Fibroblast of lung (primary cell): Measurements from ENCODE around the gene CYP2W1.

Experiments used
- EZH2 ChIP-seq: IDR thresholded peaks from 2 replicates; pipeline ENCODE4 v1.5.1; 2012; ENCODE audit warnings: low read length, control low read depth, mild to moderate bottlenecking; ENCODE audit errors: missing control alignments
- TF ChIP-seq, protein P1 (sequence below), 2 donors: IDR thresholded peaks in 1 of 2; conservative IDR thresholded peaks in 1 of 2; 1 replicate in 1 of 2; 2 replicates in 1 of 2; pipeline ENCODE4 v1.5.1; 2011 to 2012; ENCODE audit warnings: low read length in 2 of 2, control low read depth in 1 of 2, inconsistent platforms in 1 of 2, low read depth in 1 of 2, mild to moderate bottlenecking in 1 of 2

DNA sequence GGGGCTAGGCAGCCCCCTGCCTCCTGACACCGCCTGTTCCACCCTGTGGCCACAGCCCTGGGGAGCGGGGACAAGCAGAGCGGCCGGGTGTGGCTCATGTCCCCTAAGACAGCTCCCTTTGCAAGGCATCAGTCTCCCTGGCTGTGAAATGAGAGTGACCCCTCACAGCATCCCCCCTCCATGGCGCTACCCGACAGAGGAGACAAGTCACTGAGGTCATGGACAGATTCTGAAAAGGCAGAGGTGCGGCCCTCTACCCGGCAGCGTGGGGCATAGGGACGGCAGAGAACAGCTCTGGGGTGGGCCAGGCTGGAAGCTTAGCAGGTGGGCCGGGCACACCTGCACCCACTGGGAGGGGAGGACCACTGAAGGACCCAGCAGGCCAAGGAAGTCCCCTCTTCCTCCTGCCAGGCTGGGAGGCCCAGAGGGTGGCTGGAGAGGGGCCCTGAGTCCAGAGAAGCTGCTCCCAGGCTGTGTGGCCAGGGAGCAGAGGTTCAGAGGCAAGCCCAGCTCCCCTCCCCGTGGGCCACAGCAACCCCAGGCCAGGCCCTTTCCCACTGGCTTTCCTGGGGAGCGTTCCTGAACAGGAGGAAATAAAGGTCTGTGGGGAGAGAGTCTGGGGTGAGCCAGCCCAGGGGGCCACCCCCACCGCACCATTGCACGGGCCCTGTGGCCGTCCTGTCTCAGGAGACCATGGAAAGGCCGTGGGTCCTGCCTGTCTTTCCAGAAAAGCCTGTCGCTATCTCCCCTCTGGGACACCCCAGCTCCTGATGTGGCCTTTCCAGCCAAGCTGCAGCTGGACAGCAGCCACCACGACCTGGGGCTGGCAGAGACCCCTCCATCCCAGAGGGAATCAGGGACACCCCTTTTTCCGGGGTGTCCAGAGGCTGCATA lies 30.2 kb upstream of the CYP2W1 start:
- TF ChIP-seq, protein P1, sequence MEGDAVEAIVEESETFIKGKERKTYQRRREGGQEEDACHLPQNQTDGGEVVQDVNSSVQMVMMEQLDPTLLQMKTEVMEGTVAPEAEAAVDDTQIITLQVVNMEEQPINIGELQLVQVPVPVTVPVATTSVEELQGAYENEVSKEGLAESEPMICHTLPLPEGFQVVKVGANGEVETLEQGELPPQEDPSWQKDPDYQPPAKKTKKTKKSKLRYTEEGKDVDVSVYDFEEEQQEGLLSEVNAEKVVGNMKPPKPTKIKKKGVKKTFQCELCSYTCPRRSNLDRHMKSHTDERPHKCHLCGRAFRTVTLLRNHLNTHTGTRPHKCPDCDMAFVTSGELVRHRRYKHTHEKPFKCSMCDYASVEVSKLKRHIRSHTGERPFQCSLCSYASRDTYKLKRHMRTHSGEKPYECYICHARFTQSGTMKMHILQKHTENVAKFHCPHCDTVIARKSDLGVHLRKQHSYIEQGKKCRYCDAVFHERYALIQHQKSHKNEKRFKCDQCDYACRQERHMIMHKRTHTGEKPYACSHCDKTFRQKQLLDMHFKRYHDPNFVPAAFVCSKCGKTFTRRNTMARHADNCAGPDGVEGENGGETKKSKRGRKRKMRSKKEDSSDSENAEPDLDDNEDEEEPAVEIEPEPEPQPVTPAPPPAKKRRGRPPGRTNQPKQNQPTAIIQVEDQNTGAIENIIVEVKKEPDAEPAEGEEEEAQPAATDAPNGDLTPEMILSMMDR (conservative IDR thresholded peaks at IDR 0.05 in 1 of 2, IDR thresholded peaks at IDR 0.05 in 1 of 2; ENCODE audit: low read depth in 1 of 2, low read length in 2 of 2): no peak
- TF ChIP-seq EZH2: no peak
